Smooth muscle cell of the brain vasculature (primary cell): ENCODE results near the gene THBS2.
"Not testable (repeated sequence)": the region's sequence is repeated elsewhere in the genome, so short reads cannot be mapped to it uniquely, and the experiment has no call there.

Experiments used
- DNase-seq: peaks from one replicate; pipeline ENCODE4 v3.0.0-alpha.2; 2012; ENCODE audit warnings: low read depth, low spot score

THBS2 gene

DNA sequence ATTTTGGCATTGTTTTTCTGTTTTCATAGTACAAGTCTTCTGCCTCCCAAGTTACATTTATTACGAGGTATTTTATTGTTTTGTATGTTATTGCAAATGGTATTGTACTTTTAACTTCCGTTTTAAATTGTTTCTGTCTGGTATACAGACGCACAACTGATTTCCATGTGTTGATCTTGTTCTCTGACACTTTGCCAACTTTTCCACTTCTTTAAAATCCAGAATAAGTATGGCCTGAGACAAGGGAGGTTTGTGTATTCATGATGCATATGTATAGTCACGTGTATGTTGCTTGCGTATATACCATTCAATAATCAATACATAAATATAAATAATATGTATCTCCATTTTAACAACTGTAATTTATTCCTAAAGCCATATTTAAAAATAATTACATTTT lies 41.2 kb downstream of the THBS2 start:
- DNase-seq, result no peak

- DNase-seq, result no peak
Observed at GRCh38 chr6:169211881-169212280, 41.8 kb downstream of the THBS2 start.

DNA sequence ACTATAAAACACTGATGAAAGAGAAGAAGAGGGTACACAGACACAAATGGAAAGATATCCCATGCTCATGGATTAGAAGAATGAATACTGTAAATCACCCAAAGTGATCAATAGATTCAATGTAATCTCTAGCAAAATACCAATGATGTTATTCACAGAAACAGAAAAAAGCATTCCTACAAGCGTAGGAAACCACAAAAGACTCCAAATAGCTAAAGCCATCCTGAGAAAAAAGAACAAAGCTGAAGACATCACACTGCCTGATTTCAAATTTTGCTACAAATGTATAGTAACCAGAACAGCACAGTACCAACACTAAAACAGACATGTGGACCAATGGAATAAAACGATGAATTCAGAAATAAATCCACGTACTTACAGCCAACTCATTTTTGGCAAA lies 43.0 kb downstream of the THBS2 start:
- no peak for DNase-seq

GRCh38 chr6:169208011-169208410 lies 45.6 kb downstream of the THBS2 start:
- no peak for DNase-seq

DNA sequence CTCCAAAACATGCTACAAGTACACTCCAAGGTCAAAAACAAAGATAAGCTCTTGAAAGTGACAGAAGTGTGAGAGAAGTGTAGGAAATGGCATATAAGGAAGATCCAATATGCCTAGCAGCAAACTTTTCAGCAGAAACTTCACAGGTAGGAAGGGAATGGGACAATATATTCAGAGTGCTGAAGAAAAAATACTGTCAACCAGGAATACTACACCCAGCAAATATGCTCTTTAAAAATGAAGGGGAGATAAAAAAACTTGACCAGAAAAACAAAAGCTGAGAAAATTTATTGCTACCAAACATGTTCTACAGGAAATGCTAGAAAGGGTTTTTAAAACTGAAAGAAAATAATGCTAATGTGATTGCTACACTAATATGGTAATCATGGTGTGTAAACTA lies 46.2 kb downstream of the THBS2 start:
- no peak for DNase-seq

- DNase-seq, result no peak
Observed at GRCh38 chr6:169205176-169206160, 48.2 kb downstream of the THBS2 start.

DNA sequence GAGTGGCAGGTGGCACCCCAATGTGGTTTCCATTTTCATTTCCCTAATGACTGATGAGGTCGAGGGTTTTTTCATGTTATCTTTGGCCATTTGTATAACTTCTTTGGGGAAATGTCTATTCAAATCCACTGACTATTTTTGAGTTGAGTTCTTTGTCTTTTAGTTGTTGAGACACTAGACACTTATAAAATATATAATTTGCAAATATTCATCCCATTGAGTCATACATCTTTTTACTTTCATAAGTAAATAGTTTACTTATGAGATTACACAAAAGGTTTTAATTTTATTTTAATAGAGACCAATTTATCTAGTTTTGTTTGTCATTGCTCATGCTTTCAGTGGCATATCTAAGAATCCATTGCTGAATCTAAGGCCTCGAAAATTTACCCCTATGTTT lies 49.5 kb downstream of the THBS2 start:
- no peak for DNase-seq

GRCh38 chr6:169201985-169202384 lies 51.7 kb downstream of the THBS2 start:
- DNase-seq, result no peak

- no peak for DNase-seq
Observed at GRCh38 chr6:169200893-169201514, 52.6 kb downstream of the THBS2 start.

- DNase-seq, result no peak
Observed at GRCh38 chr6:169199625-169200335, 53.9 kb downstream of the THBS2 start.

DNA sequence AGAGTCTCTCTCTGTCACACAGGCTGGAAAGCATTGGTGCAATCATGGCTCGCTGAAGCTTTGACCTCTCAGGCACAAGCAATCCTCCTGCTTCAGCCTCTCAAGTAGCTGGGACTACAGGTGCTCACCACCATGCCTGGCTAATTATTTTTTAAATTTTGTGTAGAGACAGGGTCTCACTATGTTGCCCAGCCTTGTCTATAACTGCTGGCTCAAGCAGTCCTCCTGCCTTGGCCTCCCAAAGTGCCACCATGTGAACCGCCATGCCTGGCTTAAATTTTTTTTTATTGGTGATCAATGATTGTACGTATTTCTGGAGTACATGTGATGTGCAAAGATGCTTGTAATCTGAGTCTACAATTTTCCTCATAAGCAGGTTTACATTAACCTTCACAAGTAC lies 54.8 kb downstream of the THBS2 start:
- no peak for DNase-seq

GRCh38 chr6:169197929-169198328 lies 55.7 kb downstream of the THBS2 start:
- DNase-seq, result not testable (repeated sequence)

DNA sequence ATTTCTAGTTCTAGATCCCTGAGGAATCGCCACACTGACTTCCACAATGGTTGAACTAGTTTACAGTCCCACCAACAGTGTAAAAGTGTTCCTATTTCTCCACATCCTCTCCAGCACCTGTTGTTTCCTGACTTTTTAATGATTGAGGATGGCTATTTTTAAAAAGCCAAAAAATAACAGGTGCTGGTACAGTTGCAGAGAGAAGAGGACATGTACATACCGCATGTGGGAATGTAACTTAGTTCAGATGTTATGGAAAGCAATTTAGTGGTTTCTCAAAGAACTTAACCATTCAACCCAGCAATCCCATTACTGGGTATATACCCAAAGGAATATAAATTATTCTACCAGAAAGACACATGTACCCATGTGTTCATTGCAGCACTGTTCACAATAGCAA lies 57.4 kb downstream of the THBS2 start:
- not testable (repeated sequence) for DNase-seq

GRCh38 chr6:169194737-169195136 lies 58.9 kb downstream of the THBS2 start:
- DNase-seq, result no peak

GRCh38 chr6:169190970-169191369 lies 62.7 kb downstream of the THBS2 start:
- DNase-seq, result no peak

DNA sequence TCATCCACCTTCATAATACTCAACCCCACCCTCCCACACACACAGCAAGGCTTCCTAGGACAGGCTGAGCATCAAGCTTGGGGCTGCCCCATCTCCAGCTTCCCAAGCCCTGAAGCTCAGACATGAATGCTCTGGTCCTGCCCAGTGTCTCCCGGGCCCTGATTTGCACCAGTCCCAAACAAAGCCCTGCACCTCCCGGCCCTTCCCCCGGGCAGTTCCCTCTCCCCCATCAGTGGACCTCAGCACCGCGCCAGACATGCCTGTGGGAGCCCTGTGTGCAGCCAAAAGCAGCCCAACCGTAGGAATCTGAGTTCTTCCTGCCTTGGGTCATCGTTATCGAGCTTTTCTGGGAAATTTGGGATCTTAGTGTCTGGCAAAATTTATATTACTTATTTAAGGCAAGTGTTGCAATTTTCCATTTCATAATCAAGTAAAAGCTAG lies 63.5 kb downstream of the THBS2 start:
- no peak for DNase-seq

DNA sequence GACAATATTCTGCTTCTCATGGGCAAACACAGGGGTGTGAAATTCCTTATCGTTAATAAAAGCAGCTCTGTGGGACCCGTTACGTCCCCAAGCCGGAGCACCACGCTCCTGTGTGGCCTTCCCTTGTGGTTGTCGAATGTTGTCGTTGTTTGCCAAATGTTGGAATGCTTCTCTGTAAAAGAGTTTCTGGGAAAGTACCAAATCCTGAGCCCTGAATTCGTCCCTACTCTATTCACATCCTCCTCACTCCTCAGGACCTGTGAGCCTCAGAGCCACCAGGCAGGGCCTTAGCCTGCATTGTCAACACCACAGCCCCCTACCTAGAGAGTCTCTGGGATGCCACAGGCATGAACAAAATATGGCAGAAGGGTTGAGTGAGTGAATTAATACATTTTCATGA lies 64.0 kb downstream of the THBS2 start:
- no peak for DNase-seq

- no peak for DNase-seq
Observed at GRCh38 chr6:169189182-169189581, 64.5 kb downstream of the THBS2 start.

DNA sequence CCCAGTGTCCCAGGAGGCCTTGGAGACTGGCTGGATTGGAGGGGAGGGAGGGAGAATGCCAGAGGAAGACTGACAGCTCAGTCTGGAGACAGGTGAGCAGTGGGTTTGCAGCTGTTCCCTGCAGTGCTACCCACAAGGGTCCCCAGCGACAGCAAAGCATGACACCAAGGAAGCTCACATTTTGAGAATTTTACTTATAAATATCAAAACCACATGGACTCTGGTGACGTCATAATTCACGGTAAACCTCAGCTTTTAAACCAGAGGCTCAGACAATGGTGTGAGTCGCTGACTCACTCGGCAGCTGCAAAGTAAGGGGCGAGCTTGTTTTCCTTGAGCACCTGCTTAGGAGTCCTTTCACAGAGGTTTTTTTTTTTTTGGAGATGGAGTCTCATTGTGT lies 65.2 kb downstream of the THBS2 start:
- no peak for DNase-seq

GRCh38 chr6:169188051-169188470 lies 65.6 kb downstream of the THBS2 start:
- no peak for DNase-seq

GRCh38 chr6:169186496-169187169 lies 67.0 kb downstream of the THBS2 start:
- DNase-seq, result no peak
